ENCODE data around the gene PRR33.

The PRR33 gene

GRCh38 chr11:1854132-1854948, 37.4 kb downstream of the PRR33 start:
- no peak overlapping the region for H3K4me3 ChIP-seq (ENCODE audit: low read length)
- DNase-seq (ENCODE audit: low read depth): no peak
- no peak for TF ChIP-seq CTCF (conservative IDR thresholded peaks at IDR 0.05; ENCODE audit: low read length)

- no peak overlapping the region for H3K4me3 ChIP-seq (ENCODE audit: low read length)
- no peak for TF ChIP-seq CTCF (conservative IDR thresholded peaks at IDR 0.05; ENCODE audit: low read length)
- DNase-seq (ENCODE audit: low read depth): no peak
Observed at GRCh38 chr11:1853376-1854131, 38.1 kb downstream of the PRR33 start.

- no peak for DNase-seq (ENCODE audit: low read depth)
- no peak within 1 kb of the TSS for H3K4me3 ChIP-seq (ENCODE audit: low read length)
- no peak for TF ChIP-seq CTCF (conservative IDR thresholded peaks at IDR 0.05; ENCODE audit: low read length)
Observed at GRCh38 chr11:1852877-1853276, 38.8 kb downstream of the PRR33 start, which contains the start of gene LSP1. TSS of gene LSP1 (plus strand) at chr11:1853084. CDS start at chr11:1853145, 61 bp downstream.

GRCh38 chr11:1852271-1852876, 39.3 kb downstream of the PRR33 start:
- no peak for DNase-seq (ENCODE audit: low read depth)
- H3K4me3 ChIP-seq (ENCODE audit: low read length): no peak overlapping the region
- no peak for TF ChIP-seq CTCF (conservative IDR thresholded peaks at IDR 0.05; ENCODE audit: low read length)

GRCh38 chr11:1851468-1852180, 40.1 kb downstream of the PRR33 start:
- no peak overlapping the region for H3K4me3 ChIP-seq (ENCODE audit: low read length)
- DNase-seq (ENCODE audit: low read depth): no peak
- TF ChIP-seq CTCF (conservative IDR thresholded peaks at IDR 0.05; ENCODE audit: low read length): no peak

GRCh38 chr11:1848640-1849430, 42.9 kb downstream of the PRR33 start:
- H3K4me3 ChIP-seq (ENCODE audit: low read length): no peak overlapping the region
- no peak for DNase-seq (ENCODE audit: low read depth)
- TF ChIP-seq CTCF (conservative IDR thresholded peaks at IDR 0.05; ENCODE audit: low read length): no peak
